Vagina (tissue), 2 donors: ENCODE results near the gene FAM149B1. TPM values are rescaled to one million over a fixed set of nuclear protein-coding genes. Genes with fewer than 3 reads are reported as not detected.

Source experiments
- DNase-seq, 2 donors: peaks; one replicate each; pipeline ENCODE4 v3.0.0-alpha.2; 2017; ENCODE audit errors: extremely low spot score in 2 of 2
- H3K27ac ChIP-seq: fragments of 200-600 bp; sonication (generic); one replicate; pipeline ENCODE4 v1.5.1; 2019
- H3K27me3 ChIP-seq: fragments of 200-600 bp; sonication (generic); one replicate; pipeline ENCODE4 v1.5.1; 2019
- H3K36me3 ChIP-seq, 2 donors: fragments of 200-600 bp; sonication (generic); one replicate each; pipeline ENCODE4 v1.5.1; 2017 to 2019
- H3K4me1 ChIP-seq: fragments of 200-600 bp; sonication (generic); one replicate; pipeline ENCODE4 v1.5.1; 2019
- H3K4me3 ChIP-seq, 2 donors: fragments of 200-600 bp; sonication (generic); 1 replicate in 1 of 2; 2 replicates in 1 of 2; pipeline ENCODE4 v1.5.1; 2016 to 2019
- H3K9me3 ChIP-seq: fragments of 200-600 bp; sonication (generic); one replicate; pipeline ENCODE4 v1.5.1; 2019
- CTCF ChIP-seq, 3 experiments: fragments of 450-650 bp in 2 of 3; fragments of 200-600 bp in 1 of 3; sonication (generic) in 1 of 3; IDR thresholded peaks; one replicate each; pipeline ENCODE4 v1.5.1; 2017 to 2019; ENCODE audit warnings: antibody characterized with exemption in 3 of 3, mild to moderate bottlenecking in 2 of 3, moderate library complexity in 2 of 3
- POLR2A ChIP-seq, 2 donors: fragments of 450-650 bp; IDR thresholded peaks; one replicate each; pipeline ENCODE4 v1.6.1; 2017; ENCODE audit warnings: antibody characterized with exemption in 2 of 2, mild to moderate bottlenecking in 2 of 2, moderate library complexity in 2 of 2
- POLR2AphosphoS5 ChIP-seq, 2 donors: sonication (generic); formaldehyde crosslinking; IDR thresholded peaks; one replicate each; pipeline ENCODE4 v1.9.0; 2017; ENCODE audit warnings: antibody characterized with exemption in 2 of 2, mild to moderate bottlenecking in 2 of 2, low read depth in 1 of 2; ENCODE audit not compliant: insufficient read depth in 1 of 2
- intact Hi-C: fragments of 100-400 bp; cut with DNase I; formaldehyde crosslinking; loops from one replicate; pipeline ENCODE4 v1.15.1; 2023
- total RNA-seq: library from RNA; depleted of rRNA; stranded (reverse); fragments of >200 nt; gene quantifications from one replicate; pipeline ENCODE4 v1.2.3, GENCODE V29; 2016

The FAM149B1 gene
- total RNA-seq, 1 donor from 2014 or later: 25.8 TPM

- no peak for DNase-seq
- Histone ChIP-seq H3K27me3 (no peaks in the 10 kb centered on the region), H3K9me3 (no peaks in the 10 kb centered on the region), H3K36me3 (peaks cover 0 to 23% of the 10 kb centered on the region in 2 donors), H3K27ac (no peak overlapping the region), H3K4me1 (peaks cover 9% of the 10 kb centered on the region), H3K4me3 (no peak overlapping the region)
- TF ChIP-seq CTCF (IDR thresholded peaks at IDR 0.05) (no peak), POLR2A (IDR thresholded peaks at IDR 0.05) (no peak), POLR2AphosphoS5 (IDR thresholded peaks at IDR 0.05; ENCODE audit: insufficient read depth in 1 of 2, low read depth in 1 of 2) (no peak)
- intact Hi-C loops: loop anchor here (10.0 kb wide), 1 partner anchor 68 kb away; no protein-coding TSS in a partner anchor
Measured at GRCh38 chr10:73172867-73173266, 4.9 kb downstream of the FAM149B1 start.

GRCh38 chr10:73174148-73174925 lies 6.4 kb downstream of the FAM149B1 start:
- peaks cover 0 to 23% of the 10 kb centered on the region in 2 donors for H3K36me3 ChIP-seq
- no peak overlapping the region for H3K27ac ChIP-seq
- H3K27me3 ChIP-seq: no peaks in the 10 kb centered on the region
- DNase-seq: no peak
- peaks cover 1% of the 10 kb centered on the region for H3K4me1 ChIP-seq
- intact Hi-C loops: loop anchor here (10.0 kb wide), 1 partner anchor 70 kb away; no protein-coding TSS in a partner anchor
- no peak for TF ChIP-seq CTCF (IDR thresholded peaks at IDR 0.05)
- no peak for TF ChIP-seq POLR2A (IDR thresholded peaks at IDR 0.05)
- TF ChIP-seq POLR2AphosphoS5 (IDR thresholded peaks at IDR 0.05; ENCODE audit: insufficient read depth in 1 of 2, low read depth in 1 of 2): no peak
- H3K4me3 ChIP-seq: no peak overlapping the region
- no peaks in the 10 kb centered on the region for H3K9me3 ChIP-seq

GRCh38 chr10:73182568-73182967 lies 14.6 kb downstream of the FAM149B1 start:
- intact Hi-C loops: no loop called here
- Histone ChIP-seq H3K27ac (no peak overlapping the region), H3K36me3 (peaks cover 0 to 14% of the 10 kb centered on the region in 2 donors), H3K4me3 (no peak overlapping the region), H3K27me3 (no peaks in the 10 kb centered on the region), H3K4me1 (no peaks in the 10 kb centered on the region), H3K9me3 (no peaks in the 10 kb centered on the region)
- TF ChIP-seq POLR2AphosphoS5 (IDR thresholded peaks at IDR 0.05; ENCODE audit: insufficient read depth in 1 of 2, low read depth in 1 of 2) (no peak), CTCF (IDR thresholded peaks at IDR 0.05) (no peak), POLR2A (IDR thresholded peaks at IDR 0.05) (no peak)
- DNase-seq: no peak

- TF ChIP-seq POLR2A (IDR thresholded peaks at IDR 0.05): no peak
- TF ChIP-seq POLR2AphosphoS5 (IDR thresholded peaks at IDR 0.05; ENCODE audit: insufficient read depth in 1 of 2, low read depth in 1 of 2): no peak
- TF ChIP-seq CTCF (IDR thresholded peaks at IDR 0.05): no peak
- no peaks in the 10 kb centered on the region for H3K9me3 ChIP-seq
- no peak overlapping the region for H3K4me3 ChIP-seq
- H3K4me1 ChIP-seq: no peaks in the 10 kb centered on the region
- intact Hi-C loops: no loop called here
- no peaks in the 10 kb centered on the region for H3K27me3 ChIP-seq
- DNase-seq: no peak
- H3K36me3 ChIP-seq: peaks cover 0 to 14% of the 10 kb centered on the region in 2 donors
- no peak overlapping the region for H3K27ac ChIP-seq
Measured at GRCh38 chr10:73183667-73184281, 15.9 kb downstream of the FAM149B1 start.

GRCh38 chr10:73186266-73186665 lies 18.3 kb downstream of the FAM149B1 start:
- no peak for DNase-seq
- no peak overlapping the region for H3K27ac ChIP-seq
- H3K27me3 ChIP-seq: no peaks in the 10 kb centered on the region
- peaks cover 0 to 14% of the 10 kb centered on the region in 2 donors for H3K36me3 ChIP-seq
- intact Hi-C loops: no loop called here
- TF ChIP-seq POLR2A (IDR thresholded peaks at IDR 0.05) (no peak), POLR2AphosphoS5 (IDR thresholded peaks at IDR 0.05; ENCODE audit: insufficient read depth in 1 of 2, low read depth in 1 of 2) (no peak)
- H3K4me3 ChIP-seq: no peak overlapping the region
- no peaks in the 10 kb centered on the region for H3K4me1 ChIP-seq
- H3K9me3 ChIP-seq: no peaks in the 10 kb centered on the region
